Measurements from ENCODE around the gene PLXDC2. TPM values are rescaled to one million over a fixed set of nuclear protein-coding genes. Genes with fewer than 3 reads are reported as not detected.

Gene PLXDC2
- total and polyA plus RNA-seq, 2 experiments from 2014 or later = 10.3 to 22.6 TPM

DNA sequence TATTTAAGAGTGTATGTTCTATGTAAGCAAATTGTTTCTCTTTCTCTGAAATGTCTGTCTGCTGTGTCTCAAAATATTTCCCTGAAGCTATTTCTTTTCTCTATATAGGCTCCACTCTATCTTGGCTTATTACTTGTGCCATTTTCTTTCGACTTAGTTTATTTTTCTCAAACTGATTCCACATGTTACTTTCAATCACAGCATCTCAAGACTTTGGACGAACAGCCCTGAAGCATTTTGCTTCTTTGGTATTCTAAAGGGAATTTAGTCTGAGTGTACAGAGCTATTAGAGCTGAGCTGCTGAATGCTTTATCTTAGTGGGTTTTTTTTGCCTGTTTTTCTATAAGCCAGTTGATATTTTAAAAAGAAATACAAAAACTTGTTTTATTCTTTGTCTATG lies 95.7 kb downstream of the PLXDC2 start:
- Histone ChIP-seq H3K4me1 (ENCODE audit: low read depth) (peaks cover 17% of the 10 kb centered on the region), H3K27me3 (no peaks in the 10 kb centered on the region), H3K36me3 (no peaks in the 10 kb centered on the region), H3K27ac (no peak overlapping the region), H3K4me3 (no peak overlapping the region), H3K9me3 (ENCODE audit: low read depth) (no peaks in the 10 kb centered on the region)
- TF ChIP-seq, protein P1, sequence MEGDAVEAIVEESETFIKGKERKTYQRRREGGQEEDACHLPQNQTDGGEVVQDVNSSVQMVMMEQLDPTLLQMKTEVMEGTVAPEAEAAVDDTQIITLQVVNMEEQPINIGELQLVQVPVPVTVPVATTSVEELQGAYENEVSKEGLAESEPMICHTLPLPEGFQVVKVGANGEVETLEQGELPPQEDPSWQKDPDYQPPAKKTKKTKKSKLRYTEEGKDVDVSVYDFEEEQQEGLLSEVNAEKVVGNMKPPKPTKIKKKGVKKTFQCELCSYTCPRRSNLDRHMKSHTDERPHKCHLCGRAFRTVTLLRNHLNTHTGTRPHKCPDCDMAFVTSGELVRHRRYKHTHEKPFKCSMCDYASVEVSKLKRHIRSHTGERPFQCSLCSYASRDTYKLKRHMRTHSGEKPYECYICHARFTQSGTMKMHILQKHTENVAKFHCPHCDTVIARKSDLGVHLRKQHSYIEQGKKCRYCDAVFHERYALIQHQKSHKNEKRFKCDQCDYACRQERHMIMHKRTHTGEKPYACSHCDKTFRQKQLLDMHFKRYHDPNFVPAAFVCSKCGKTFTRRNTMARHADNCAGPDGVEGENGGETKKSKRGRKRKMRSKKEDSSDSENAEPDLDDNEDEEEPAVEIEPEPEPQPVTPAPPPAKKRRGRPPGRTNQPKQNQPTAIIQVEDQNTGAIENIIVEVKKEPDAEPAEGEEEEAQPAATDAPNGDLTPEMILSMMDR (IDR thresholded peaks at IDR 0.05; ENCODE audit: low read depth, low read length) = no peak
- no peak for DNase-seq (ENCODE audit: low read depth in 1 of 2, low spot score in 1 of 2)

DNA sequence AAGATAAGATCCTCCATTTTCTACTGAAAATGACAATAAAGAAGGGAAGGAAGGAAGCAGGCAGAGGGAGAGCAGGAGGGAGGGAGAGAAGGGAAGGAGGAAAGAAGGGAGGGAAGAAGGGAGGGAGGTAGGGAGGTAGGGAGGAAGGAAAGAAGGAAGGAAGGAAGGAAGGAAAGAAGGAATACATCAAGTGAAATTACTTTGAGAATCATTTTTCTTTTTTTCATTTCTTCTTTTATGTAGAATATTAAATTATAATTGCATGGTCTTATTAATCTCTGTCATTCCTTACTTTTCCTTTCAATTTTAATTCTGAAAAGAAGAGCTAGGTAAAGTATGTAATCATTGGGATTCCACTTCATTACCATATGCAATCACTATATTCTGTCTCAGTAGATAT lies 97.8 kb downstream of the PLXDC2 start:
- Histone ChIP-seq H3K9me3 (ENCODE audit: low read depth) (no peaks in the 10 kb centered on the region), H3K27ac (no peak overlapping the region), H3K36me3 (no peaks in the 10 kb centered on the region), H3K4me1 (ENCODE audit: low read depth) (peaks cover 10% of the 10 kb centered on the region), H3K27me3 (no peaks in the 10 kb centered on the region), H3K4me3 (no peak overlapping the region)
- no peak for DNase-seq (ENCODE audit: low read depth in 1 of 2, low spot score in 1 of 2)
- TF ChIP-seq, protein P1 (IDR thresholded peaks at IDR 0.05; ENCODE audit: low read depth, low read length) = no peak

DNA sequence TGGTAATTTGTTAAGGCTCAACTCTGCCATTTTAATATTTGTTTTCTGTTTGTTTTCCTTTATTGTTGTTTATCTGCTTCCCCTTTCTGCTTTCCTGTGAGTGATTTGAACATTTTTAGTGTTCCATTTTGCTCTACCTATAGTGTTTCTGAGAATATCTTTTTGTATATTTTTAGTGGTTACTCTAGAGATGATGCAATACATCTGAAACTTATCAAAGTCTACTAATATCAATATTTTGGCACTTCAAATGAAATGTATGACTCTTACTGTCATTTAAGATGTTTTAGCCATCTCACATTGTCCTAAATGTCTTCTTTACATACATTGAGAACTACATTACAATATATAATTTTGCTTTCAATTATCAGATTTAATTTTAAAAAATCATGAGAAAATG lies 98.9 kb downstream of the PLXDC2 start:
- Histone ChIP-seq H3K27ac (no peak overlapping the region), H3K4me1 (ENCODE audit: low read depth) (peaks cover 20% of the 10 kb centered on the region), H3K4me3 (no peak overlapping the region), H3K9me3 (ENCODE audit: low read depth) (no peaks in the 10 kb centered on the region), H3K27me3 (no peaks in the 10 kb centered on the region), H3K36me3 (no peaks in the 10 kb centered on the region)
- TF ChIP-seq, protein P1 (IDR thresholded peaks at IDR 0.05; ENCODE audit: low read depth, low read length) = no peak
- DNase-seq (ENCODE audit: low read depth in 1 of 2, low spot score in 1 of 2) = no peak

DNA sequence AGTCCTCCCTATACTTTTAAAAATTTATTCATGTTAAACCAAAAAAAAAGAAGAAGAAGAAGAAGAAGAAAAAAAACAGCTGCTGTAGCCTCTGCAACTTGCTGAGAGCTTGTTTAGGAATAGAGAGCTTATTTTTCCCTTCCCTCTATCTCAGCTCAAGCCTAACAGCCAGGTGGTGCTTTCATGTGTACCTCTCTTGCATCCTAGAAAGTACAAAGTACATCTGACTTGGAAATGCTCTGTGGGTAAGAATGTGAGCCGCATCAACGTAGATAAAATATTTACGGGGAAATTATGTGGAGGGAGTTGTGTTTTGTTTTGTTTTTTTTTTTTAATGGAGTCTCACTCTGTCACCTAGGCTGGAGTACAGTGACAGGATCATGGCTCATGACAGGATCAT lies 99.6 kb downstream of the PLXDC2 start:
- H3K4me3 ChIP-seq = no peak overlapping the region
- TF ChIP-seq, protein P1 (IDR thresholded peaks at IDR 0.05; ENCODE audit: low read depth, low read length) = no peak
- H3K4me1 ChIP-seq (ENCODE audit: low read depth) = peaks cover 20% of the 10 kb centered on the region
- no peak for DNase-seq (ENCODE audit: low read depth in 1 of 2, low spot score in 1 of 2)
- no peaks in the 10 kb centered on the region for H3K9me3 ChIP-seq (ENCODE audit: low read depth)
- no peaks in the 10 kb centered on the region for H3K27me3 ChIP-seq
- no peak overlapping the region for H3K27ac ChIP-seq
- H3K36me3 ChIP-seq = no peaks in the 10 kb centered on the region

DNA sequence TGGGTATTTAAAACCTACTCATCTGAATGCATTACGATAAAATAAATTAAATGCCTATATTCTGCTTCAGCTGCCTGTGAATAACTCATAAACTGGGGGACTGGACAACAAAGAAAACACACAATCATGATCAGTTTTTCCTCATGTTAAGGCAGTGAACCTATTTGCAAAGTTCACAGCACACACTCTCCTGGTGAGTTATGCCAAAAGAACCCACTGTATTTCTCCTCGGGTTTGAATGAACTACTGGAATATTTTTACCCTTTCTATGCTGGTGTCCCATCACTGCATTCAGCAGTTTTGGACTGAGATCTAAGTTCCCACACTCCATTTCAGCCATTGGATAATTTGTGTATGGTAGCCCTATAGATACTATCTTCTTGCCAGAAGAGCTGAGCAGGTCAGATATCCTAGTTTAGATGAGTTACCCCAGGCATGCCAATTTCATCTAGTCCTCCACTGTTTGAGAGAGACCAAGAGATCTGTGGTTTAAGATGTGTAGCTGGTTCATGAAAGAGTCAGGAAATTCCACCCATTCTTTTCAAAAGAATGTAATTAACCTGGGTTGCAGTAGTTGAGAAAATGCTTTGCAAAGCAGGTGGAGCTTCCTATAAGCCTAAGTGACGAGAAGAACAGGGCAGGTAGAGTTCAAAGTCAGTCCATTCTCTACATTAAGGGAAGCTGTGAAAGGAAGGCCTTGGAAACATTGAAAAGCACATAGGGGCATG lies 101.7 kb downstream of the PLXDC2 start:
- H3K36me3 ChIP-seq = no peaks in the 10 kb centered on the region
- no peak overlapping the region for H3K27ac ChIP-seq
- no peaks in the 10 kb centered on the region for H3K27me3 ChIP-seq
- no peak overlapping the region for H3K4me3 ChIP-seq
- no peaks in the 10 kb centered on the region for H3K9me3 ChIP-seq (ENCODE audit: low read depth)
- TF ChIP-seq, protein P1 (IDR thresholded peaks at IDR 0.05; ENCODE audit: low read depth, low read length) = no peak
- H3K4me1 ChIP-seq (ENCODE audit: low read depth) = peaks cover 14% of the 10 kb centered on the region
- DNase-seq (ENCODE audit: low read depth in 1 of 2, low spot score in 1 of 2) = no peak
